D721Med (cell line): ENCODE data around the gene PRKAR1A.

ENCODE experiments used
- DNase-seq: peaks from one replicate; pipeline ENCODE4 v3.0.0; 2011; ENCODE audit warnings: low spot score; ENCODE audit not compliant: insufficient read length
- FAIRE-seq: peaks from 2 replicates; lab custom pipeline; 2011; peaks lifted over from hg19 to GRCh38; lab: Jason Lieb, UNC
- CTCF ChIP-seq: IDR thresholded peaks from 2 replicates; pipeline ENCODE4 v1.5.1; 2012; ENCODE audit warnings: mild to moderate bottlenecking, control low read depth; ENCODE audit not compliant: insufficient read depth; ENCODE audit errors: missing control alignments

The PRKAR1A gene

GRCh38 chr17:68499587-68499986 is 12.6 kb upstream of the PRKAR1A start:
- no peak for TF ChIP-seq CTCF
- DNase-seq (no peak), FAIRE-seq (no peak)

GRCh38 chr17:68501074-68501473 is 11.2 kb upstream of the PRKAR1A start:
- no peak for TF ChIP-seq CTCF
- FAIRE-seq (no peak), DNase-seq (no peak)

- FAIRE-seq (no peak), DNase-seq (no peak)
- TF ChIP-seq CTCF, result no peak
Observed at GRCh38 chr17:68505951-68506350, 6.3 kb upstream of the PRKAR1A start.

GRCh38 chr17:68507576-68507975 is 4.7 kb upstream of the PRKAR1A start:
- DNase-seq (no peak), FAIRE-seq (no peak)
- TF ChIP-seq CTCF, result no peak

- no peak for TF ChIP-seq CTCF
Observed at GRCh38 chr17:68509141-68510057, 2.8 kb upstream of the PRKAR1A start.

GRCh38 chr17:68511254-68511670 is 968 bp upstream of the PRKAR1A start:
- no peak for FAIRE-seq
- no peak for TF ChIP-seq CTCF
- no peak for DNase-seq

More at GRCh38 chr17:68509141-68510057, 2.8 kb upstream of the PRKAR1A start:
- FAIRE-seq (no peak), DNase-seq (no peak)

GRCh38 chr17:68511671-68512246 is 471 bp upstream of the PRKAR1A start:
- no peak for TF ChIP-seq CTCF
- DNase-seq (no peak), FAIRE-seq (no peak)
